A673 (cell line): ENCODE results near the gene ASB3. TPM values are rescaled to one million over a fixed set of nuclear protein-coding genes. Genes with fewer than 3 reads are reported as not detected.

Experiments used
- BruUV-seq: library from RNA; stranded (reverse); fragments of 400-500 nt; replicated peaks from 2 replicates; lab custom pipeline; 2021; lab: Mats Ljungman, UMichigan
- CTCF ChIA-PET: fragments of 300-600 bp; sonication (Branson Sonifier 250); formaldehyde crosslinking; loops from one replicate; lab custom pipeline; 2022; ENCODE audit warnings: antibody characterized with exemption; lab: Charles Lee
- POLR2A ChIA-PET: fragments of 300-600 bp; sonication (Branson Sonifier 250); formaldehyde crosslinking; loops from one replicate; lab custom pipeline; 2022; ENCODE audit warnings: antibody characterized with exemption; ENCODE audit not compliant: low non-redundant PET; lab: Charles Lee
- DNase-seq: peaks from one replicate; pipeline ENCODE4 v3.0.0-alpha.2; 2015; ENCODE audit warnings: low spot score
- H3K27ac ChIP-seq: fragments of 200-600 bp; sonication (generic); 2 replicates; pipeline ENCODE4 v1.5.1; 2016; ENCODE audit warnings: mixed run types, low read depth, mild to moderate bottlenecking, mixed read lengths, antibody characterized with exemption, low read length; ENCODE audit not compliant: poor library complexity, severe bottlenecking
- H3K27me3 ChIP-seq: fragments of 200-600 bp; sonication (generic); replicated peaks from 2 replicates; pipeline ENCODE4 v1.6.1; 2017; ENCODE audit warnings: mixed run types, low read depth, mild to moderate bottlenecking, mixed read lengths, antibody characterized with exemption, low read length; ENCODE audit not compliant: insufficient read depth, poor library complexity
- H3K36me3 ChIP-seq: fragments of 200-600 bp; sonication (generic); 2 replicates; pipeline ENCODE4 v1.6.1; 2016; ENCODE audit warnings: mixed run types, mild to moderate bottlenecking, mixed read lengths, antibody characterized with exemption, low read length; ENCODE audit not compliant: insufficient read depth, poor library complexity, severe bottlenecking
- H3K4me1 ChIP-seq: fragments of 200-600 bp; sonication (generic); 2 replicates; pipeline ENCODE4 v1.6.1; 2017; ENCODE audit warnings: mixed run types, mild to moderate bottlenecking, mixed read lengths, antibody characterized with exemption, low read length; ENCODE audit not compliant: insufficient read depth, poor library complexity, severe bottlenecking
- H3K4me3 ChIP-seq: fragments of 200-600 bp; sonication (generic); 2 replicates; pipeline ENCODE4 v1.5.1; 2016; ENCODE audit warnings: low read depth, mixed run types, mild to moderate bottlenecking, mixed read lengths, low read length; ENCODE audit not compliant: poor library complexity, severe bottlenecking
- H3K9me3 ChIP-seq: fragments of 200-600 bp; sonication (generic); 2 replicates; pipeline ENCODE4 v1.6.1; 2016; ENCODE audit warnings: mixed run types, low read depth, mild to moderate bottlenecking, mixed read lengths, antibody characterized with exemption, low read length; ENCODE audit not compliant: poor library complexity, severe bottlenecking
- CTCF ChIP-seq: fragments of 300-800, 200-600 bp; sonication (generic); conservative IDR thresholded peaks from 2 replicates; pipeline ENCODE4 v1.5.1; 2017; ENCODE audit warnings: low read depth, mild to moderate bottlenecking, antibody characterized with exemption, low read length, moderate library complexity, mixed read lengths
- EZH2 ChIP-seq: fragments of 200-600 bp; sonication (generic); IDR thresholded peaks from 2 replicates; pipeline ENCODE4 v1.6.1; 2017; ENCODE audit warnings: borderline replicate concordance, low read depth, mild to moderate bottlenecking, mixed read lengths, antibody characterized with exemption, low read length; ENCODE audit not compliant: poor library complexity, severe bottlenecking
- intact Hi-C: fragments of 100-400 bp; cut with micrococcal nuclease; formaldehyde crosslinking; loops from one replicate; pipeline ENCODE4 v1.10.0; 2022; ENCODE audit not compliant: unreplicated experiment
- total RNA-seq: library from RNA; stranded (reverse); gene quantifications from 2 replicates; pipeline ENCODE4 v1.2.3, GENCODE V29; 2021

ASB3 gene
- total RNA-seq, 1 experiment from 2014 or later, result 18.7 TPM

- no peaks in the 10 kb centered on the region for H3K9me3 ChIP-seq
- POLR2A ChIA-PET, result no interaction called here
- intact Hi-C loops, result no loop called here
- H3K27me3 ChIP-seq, result no peaks in the 10 kb centered on the region
- DNase-seq, result no peak
- CTCF ChIA-PET, result no interaction called here
- TF ChIP-seq CTCF (no peak), EZH2 (no peak)
- no peaks in the 10 kb centered on the region for H3K36me3 ChIP-seq
- BruUV-seq, result no TSS peak
- no peak overlapping the region for H3K27ac ChIP-seq
- H3K4me1 ChIP-seq, result no peaks in the 10 kb centered on the region
- H3K4me3 ChIP-seq, result no peak overlapping the region
Observed at GRCh38 chr2:53752385-53752784, 34.4 kb downstream of the ASB3 start.

GRCh38 chr2:53751728-53752127 is 35.0 kb downstream of the ASB3 start:
- intact Hi-C loops, result no loop called here
- H3K4me1 ChIP-seq, result no peaks in the 10 kb centered on the region
- CTCF ChIA-PET, result no interaction called here
- no peak overlapping the region for H3K4me3 ChIP-seq
- H3K9me3 ChIP-seq, result no peaks in the 10 kb centered on the region
- TF ChIP-seq EZH2 (no peak), CTCF (no peak)
- no TSS peak for BruUV-seq
- no peaks in the 10 kb centered on the region for H3K27me3 ChIP-seq
- no peaks in the 10 kb centered on the region for H3K36me3 ChIP-seq
- H3K27ac ChIP-seq, result no peak overlapping the region
- DNase-seq, result no peak
- POLR2A ChIA-PET, result no interaction called here

- no peak for DNase-seq
- intact Hi-C loops, result no loop called here
- ChIA-PET CTCF (no interaction called here), POLR2A (no interaction called here)
- Histone ChIP-seq H3K27ac (no peak overlapping the region), H3K4me3 (no peak overlapping the region), H3K27me3 (no peaks in the 10 kb centered on the region), H3K9me3 (no peaks in the 10 kb centered on the region), H3K4me1 (no peaks in the 10 kb centered on the region), H3K36me3 (no peaks in the 10 kb centered on the region)
- BruUV-seq, result no TSS peak
- TF ChIP-seq CTCF, result no peak
- TF ChIP-seq EZH2, result no peak
Observed at GRCh38 chr2:53750041-53750768, 36.5 kb downstream of the ASB3 start.
